Right ventricle myocardium inferior (tissue), 1 donor: ENCODE results near the gene CSMD2. TPM values are rescaled to one million over a fixed set of nuclear protein-coding genes. Genes with fewer than 3 reads are reported as not detected.

Source experiments
- ATAC-seq: fragments of 200-7000 bp; cut with Tn5 transposase; one replicate; pipeline ENCODE4 v1.9.1; 2020; ENCODE audit warnings: mild to moderate bottlenecking, moderate library complexity
- DNase-seq: peaks from one replicate; pipeline ENCODE4 v3.0.0; 2021; ENCODE audit errors: missing footprints
- intact Hi-C: fragments of 100-400 bp; cut with DNase I; formaldehyde crosslinking; loops from one replicate; pipeline ENCODE4 v1.11.0; 2022
- total RNA-seq: library from RNA; stranded (reverse); fragmentation: NEBNext Ultra II Directional; extraction: Animal tissue kit (Norgen Biotek cat#: 25700); gene quantifications from one replicate; pipeline ENCODE4 v1.2.1, GENCODE V29; 2021
- donor health status: DM: no; HTN: yes; CAD: no; lungs with severe emphysema.

The CSMD2 gene
- total RNA-seq, 1 donor from 2014 or later: 0.32 TPM

GRCh38 chr1:33635336-33636012 lies 529.6 kb downstream of the CSMD2 start:
- ATAC-seq (no peak), DNase-seq (no peak)
- intact Hi-C loops: loop anchor here (10.0 kb wide), 1 partner anchor 529 kb away; the partner anchor contains the start of gene CSMD2

GRCh38 chr1:33634806-33635205 lies 530.2 kb downstream of the CSMD2 start:
- peak; percentile 43 for ATAC-seq
- intact Hi-C loops: loop anchor here (5.0 to 10.0 kb wide), 3 partner anchors 530 to 1107 kb away; partner anchors contain the start of gene CSMD2

GRCh38 chr1:33634143-33634542 lies 530.9 kb downstream of the CSMD2 start:
- intact Hi-C loops: loop anchor here (5.0 to 10.0 kb wide), 3 partner anchors 531 to 1108 kb away; partner anchors contain the start of gene CSMD2
- ATAC-seq (no peak), DNase-seq (no peak)

More at GRCh38 chr1:33634806-33635205, 530.2 kb downstream of the CSMD2 start:
- no peak for DNase-seq

DNA sequence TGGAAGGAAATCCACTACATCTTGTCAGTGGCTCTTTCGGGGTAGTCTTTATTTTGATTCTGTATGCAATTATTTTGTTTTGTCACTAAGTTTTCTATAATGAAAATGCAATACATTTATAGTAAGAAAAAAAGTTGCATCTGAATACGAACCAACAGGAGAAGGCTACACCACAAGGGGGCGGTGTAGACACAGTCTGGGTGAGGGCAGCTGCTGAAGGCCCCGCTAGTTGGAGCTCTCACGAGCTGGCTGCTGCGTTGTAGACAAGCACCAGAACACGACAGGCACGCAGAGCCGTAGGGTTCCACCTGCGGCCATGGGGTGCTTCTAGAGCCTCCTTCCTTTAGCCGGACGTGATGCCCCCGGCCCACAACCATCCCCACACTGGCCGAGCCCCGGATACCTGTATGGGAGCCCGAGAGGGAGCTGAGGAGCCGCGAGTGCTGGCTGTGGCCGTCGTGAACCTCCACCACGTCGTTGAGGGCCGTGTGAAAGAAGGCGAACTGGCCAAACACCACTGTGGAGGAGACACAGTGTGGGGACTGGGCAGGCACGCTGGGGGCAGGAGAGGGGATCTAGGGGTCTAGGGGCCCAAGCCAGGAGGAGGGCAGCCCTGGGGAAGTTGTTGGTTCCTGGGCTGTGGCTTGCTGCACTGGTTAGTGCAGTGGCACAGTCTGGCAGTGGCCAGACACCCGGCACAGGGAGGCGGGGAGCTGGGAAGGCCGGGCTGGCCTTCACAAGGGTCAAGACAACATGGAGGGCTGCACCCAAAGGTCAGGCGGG lies 531.8 kb downstream of the CSMD2 start:
- ATAC-seq (peak; percentile 89), DNase-seq (peak; percentile 90)
- intact Hi-C loops: loop anchor here (5.0 to 10.0 kb wide), 3 partner anchors 532 to 1109 kb away; partner anchors contain the start of gene CSMD2

DNA sequence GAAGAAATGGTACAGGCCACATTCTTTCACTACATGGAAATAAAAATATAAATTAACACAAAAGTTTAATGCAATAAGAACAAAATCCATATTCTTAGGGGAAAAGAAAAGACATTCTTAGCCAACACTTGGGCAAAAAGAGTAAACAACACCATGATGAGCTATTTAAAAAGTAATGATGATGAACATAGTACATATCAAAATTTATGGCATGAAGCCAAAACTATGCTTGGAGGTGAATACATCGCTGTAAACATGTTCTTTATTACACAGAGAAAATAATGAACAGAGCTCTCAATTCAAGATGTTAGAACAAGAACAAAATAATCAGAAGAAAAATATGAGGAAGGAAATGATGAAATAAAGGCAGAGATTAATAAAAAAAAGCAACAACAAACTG lies 534.3 kb downstream of the CSMD2 start:
- intact Hi-C loops: loop anchor here (5.0 to 10.0 kb wide), 3 partner anchors 534 to 1112 kb away; partner anchors contain the start of gene CSMD2
- DNase-seq (no peak), ATAC-seq (no peak)

GRCh38 chr1:33626801-33627200 lies 538.2 kb downstream of the CSMD2 start:
- DNase-seq (no peak), ATAC-seq (no peak)
- intact Hi-C loops: no loop called here

GRCh38 chr1:33624991-33625870 lies 539.8 kb downstream of the CSMD2 start:
- intact Hi-C loops: no loop called here
- no peak for ATAC-seq

DNA sequence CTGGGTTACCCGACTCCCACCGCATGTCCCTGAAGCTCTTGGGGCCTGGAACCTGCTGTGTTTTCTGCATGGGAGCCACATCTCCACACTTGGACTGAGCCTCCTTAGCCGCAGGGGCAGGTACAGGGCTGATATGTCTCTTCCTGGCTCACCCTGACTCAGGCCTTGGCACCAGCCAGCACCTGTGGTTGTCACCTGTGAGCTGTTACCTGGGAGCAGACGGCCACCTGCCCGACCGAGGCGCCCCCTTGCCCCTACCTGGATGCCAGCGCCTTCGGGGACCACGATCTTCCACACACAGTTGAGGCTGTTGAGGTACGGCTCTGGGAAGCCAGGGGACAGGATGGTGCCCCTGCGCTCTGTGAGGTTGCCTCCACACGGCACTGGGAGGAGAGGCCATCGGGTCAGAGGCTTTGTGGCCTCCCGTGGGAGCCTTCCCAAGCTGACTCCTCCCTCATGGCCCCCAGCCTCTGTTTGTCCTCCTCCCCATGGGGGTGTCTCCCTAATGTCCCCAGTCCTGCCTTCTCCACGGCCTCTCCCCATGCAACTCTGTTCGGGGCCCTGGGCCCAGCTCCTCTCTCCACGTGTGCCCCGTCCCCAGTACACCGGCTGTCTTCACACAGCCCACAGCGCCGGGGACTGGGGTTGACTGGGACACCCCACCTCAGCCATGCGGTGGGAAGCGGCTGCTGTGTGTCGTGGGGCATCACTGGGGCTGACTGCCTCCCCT lies 540.6 kb downstream of the CSMD2 start:
- intact Hi-C loops: no loop called here

More at GRCh38 chr1:33624991-33625870, 539.8 kb downstream of the CSMD2 start:
- DNase-seq: no peak

DNA sequence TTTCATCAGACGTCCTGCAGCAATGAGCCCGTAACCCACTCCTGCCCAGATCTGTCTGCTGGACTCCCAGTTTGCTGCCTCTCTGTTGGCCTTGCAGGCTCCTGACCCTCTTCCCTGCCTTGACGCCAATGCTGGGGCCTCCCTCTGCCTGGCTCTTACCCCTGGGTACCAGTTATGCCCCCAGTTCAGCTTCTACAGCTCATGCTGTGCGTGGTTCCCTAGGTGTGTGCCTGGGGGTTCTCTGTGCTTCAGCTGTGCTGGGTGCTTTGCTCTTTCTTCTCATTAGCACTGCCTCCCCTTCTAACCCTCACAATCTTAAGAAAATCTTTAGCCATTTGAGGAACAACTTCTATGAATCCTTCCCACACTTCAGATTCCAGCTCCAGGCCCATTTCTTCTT lies 541.2 kb downstream of the CSMD2 start:
- intact Hi-C loops: no loop called here
- ATAC-seq (no peak), DNase-seq (no peak)

More for the DNA sequence above, 540.6 kb downstream of the CSMD2 start:
- DNase-seq: no peak
- ATAC-seq: no peak

GRCh38 chr1:33622757-33623156 lies 542.3 kb downstream of the CSMD2 start:
- DNase-seq (no peak), ATAC-seq (no peak)
- intact Hi-C loops: no loop called here

- intact Hi-C loops: loop anchor here (10.0 kb wide), 1 partner anchor 394 kb away; no protein-coding TSS in a partner anchor
- DNase-seq: no peak
- no peak for ATAC-seq
Observed at GRCh38 chr1:33618636-33619035, 546.4 kb downstream of the CSMD2 start.

- intact Hi-C loops: loop anchor here (10.0 kb wide), 1 partner anchor 393 kb away; no protein-coding TSS in a partner anchor
- ATAC-seq (no peak), DNase-seq (no peak)
Observed at GRCh38 chr1:33617451-33617850, 547.6 kb downstream of the CSMD2 start.

GRCh38 chr1:33616780-33617179 lies 548.2 kb downstream of the CSMD2 start:
- ATAC-seq: no peak
- intact Hi-C loops: loop anchor here (10.0 kb wide), 1 partner anchor 392 kb away; no protein-coding TSS in a partner anchor
- no peak for DNase-seq

- ATAC-seq (no peak), DNase-seq (no peak)
- intact Hi-C loops: loop anchor here (10.0 kb wide), 1 partner anchor 391 kb away; no protein-coding TSS in a partner anchor
Observed at GRCh38 chr1:33615546-33615945, 549.5 kb downstream of the CSMD2 start.

DNA sequence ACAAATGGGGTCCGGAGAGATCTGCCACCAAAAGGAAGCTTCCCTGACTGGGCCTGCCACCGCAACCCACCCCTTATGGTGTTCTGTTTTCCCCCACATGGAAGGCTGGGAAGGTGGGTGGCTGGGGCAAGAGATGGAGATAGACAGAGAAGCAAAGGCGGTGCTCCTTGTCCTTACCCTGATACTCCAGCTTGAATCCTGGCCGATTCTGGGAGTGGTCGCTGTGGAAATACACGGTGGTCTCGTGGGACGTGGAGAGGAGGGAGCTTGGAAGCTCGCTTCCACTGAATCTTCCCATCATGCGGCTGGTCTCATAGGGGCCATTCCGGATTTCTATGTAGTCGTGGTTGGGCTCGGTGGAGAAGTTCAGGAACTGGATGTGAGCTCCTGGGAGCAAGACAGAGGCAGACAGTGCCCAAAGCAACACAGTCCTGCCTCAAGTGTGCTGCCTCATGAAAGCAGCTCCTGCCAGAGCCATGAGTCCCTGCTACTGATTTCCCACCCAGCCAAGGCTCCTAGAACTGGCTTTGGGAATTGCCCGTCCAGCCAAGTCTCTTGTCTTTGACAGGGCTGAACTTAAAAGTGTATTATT lies 554.1 kb downstream of the CSMD2 start:
- intact Hi-C loops: loop anchor here (10.0 kb wide), 1 partner anchor 386 kb away; no protein-coding TSS in a partner anchor
- DNase-seq (no peak), ATAC-seq (peak; percentile 53)

GRCh38 chr1:33610391-33610790 lies 554.6 kb downstream of the CSMD2 start:
- intact Hi-C loops: loop anchor here (10.0 kb wide), 1 partner anchor 386 kb away; no protein-coding TSS in a partner anchor
- DNase-seq (no peak), ATAC-seq (no peak)

GRCh38 chr1:33609739-33610138 lies 555.3 kb downstream of the CSMD2 start:
- no peak for DNase-seq
- intact Hi-C loops: loop anchor here (10.0 kb wide), 1 partner anchor 385 kb away; no protein-coding TSS in a partner anchor
- ATAC-seq: no peak
